Testis (tissue), 2 donors: ENCODE data around the gene TMEM97.

Source experiments
- CTCF ChIP-seq, 3 experiments: fragments of 450-650 bp in 2 of 3; fragments of 200-600 bp in 1 of 3; sonication (generic) in 1 of 3; IDR thresholded peaks; one replicate each; pipeline ENCODE4 v1.5.1; 2016 to 2019; ENCODE audit warnings: antibody characterized with exemption in 3 of 3, mild to moderate bottlenecking in 2 of 3, moderate library complexity in 1 of 3
- POLR2A ChIP-seq: fragments of 450-650 bp; IDR thresholded peaks from one replicate; pipeline ENCODE4 v1.6.1; 2017; ENCODE audit warnings: antibody characterized with exemption, mild to moderate bottlenecking, moderate library complexity

- TF ChIP-seq CTCF (IDR thresholded peaks at IDR 0.05) (no peak), POLR2A (no peak)
Observed at GRCh38 chr17:28345419-28346198, 26.6 kb downstream of the TMEM97 start.
